GM12878 (cell line): ENCODE results near the gene PCP2. TPM values are rescaled to one million over a fixed set of nuclear protein-coding genes. Genes with fewer than 3 reads are reported as not detected.

Experiments used
- ATAC-seq: fragments of 200-7000 bp; cut with Tn5 transposase; 3 replicates; pipeline ENCODE4 v1.9.1; 2020; ENCODE audit warnings: mild to moderate bottlenecking, moderate library complexity
- BruUV-seq: library from RNA; stranded (reverse); fragments of 400-500 nt; replicated peaks from 2 replicates; lab custom pipeline; 2021; lab: Mats Ljungman, UMichigan
- CTCF ChIA-PET: fragments of 300-600 bp; sonication (Branson Sonifier 250); formaldehyde crosslinking; extraction: SDS; loops from one replicate; lab custom pipeline; 2021; ENCODE audit warnings: inconsistent platforms; lab: Yijun Ruan, JAX
- POLR2A ChIA-PET: fragments of 350-600 bp; formaldehyde crosslinking; extraction: SDS; loops from one replicate; lab custom pipeline; 2021; ENCODE audit warnings: inconsistent platforms; lab: Charles Lee
- RAD21 ChIA-PET: fragments of 300-600 bp; sonication (Branson Sonifier 250); formaldehyde crosslinking; loops from one replicate; lab custom pipeline; 2023; ENCODE audit warnings: antibody characterized with exemption; ENCODE audit not compliant: unreplicated experiment; lab: Charles Lee
- SMC1A ChIA-PET: fragments of 300-600 bp; sonication (Branson Sonifier 250); formaldehyde crosslinking; loops from one replicate; lab custom pipeline; 2023; ENCODE audit not compliant: unreplicated experiment, uncharacterized antibody; lab: Charles Lee
- DNase-seq: peaks from one replicate; pipeline ENCODE4 v3.0.0-alpha.2; 2011; ENCODE audit warnings: low read depth, low spot score
- FAIRE-seq: peaks from 3 replicates; lab custom pipeline; 2011; peaks lifted over from hg19 to GRCh38; lab: Jason Lieb, UNC
- H2AFZ ChIP-seq: 2 replicates; pipeline ENCODE4 v1.6.0; 2011; ENCODE audit warnings: low read depth, low read length, control low read depth; ENCODE audit not compliant: control insufficient read depth
- H3K27ac ChIP-seq: 2 replicates; pipeline ENCODE4 v1.5.1; 2011; ENCODE audit warnings: control low read depth; ENCODE audit not compliant: control insufficient read depth, insufficient read depth
- H3K27me3 ChIP-seq, 2 experiments: replicated peaks in 1 of 2; 2 replicates each; pipeline versions ENCODE4 v1.6.0 to v1.6.1; 2011; ENCODE audit warnings: low read length in 1 of 2; ENCODE audit not compliant: control insufficient read depth in 2 of 2, insufficient read depth in 2 of 2
- H3K36me3 ChIP-seq, 2 experiments: 2 replicates each; pipeline ENCODE4 v1.5.1; 2011; ENCODE audit warnings: low read length in 1 of 2; ENCODE audit not compliant: control insufficient read depth in 2 of 2, insufficient read depth in 2 of 2
- H3K4me1 ChIP-seq: 2 replicates; pipeline ENCODE4 v1.6.1; 2011; ENCODE audit warnings: mild to moderate bottlenecking, low read length, moderate library complexity, mixed read lengths; ENCODE audit not compliant: control insufficient read depth, insufficient read depth
- H3K4me2 ChIP-seq: 2 replicates; pipeline ENCODE4 v1.6.0; 2011; ENCODE audit warnings: control low read depth; ENCODE audit not compliant: control insufficient read depth, insufficient read depth
- H3K4me3 ChIP-seq: fragments of 200-600 bp; sonication (generic); 2 replicates; pipeline ENCODE4 v1.5.1; 2016
- H3K79me2 ChIP-seq: 2 replicates; pipeline ENCODE4 v1.6.0; 2011; ENCODE audit warnings: low read length; ENCODE audit not compliant: control insufficient read depth, insufficient read depth
- H3K9ac ChIP-seq: 2 replicates; pipeline ENCODE4 v1.8.0; 2011; ENCODE audit warnings: low read length, control low read depth, mixed read lengths; ENCODE audit not compliant: control insufficient read depth, insufficient read depth
- H3K9me3 ChIP-seq: replicated peaks from 3 replicates; pipeline ENCODE4 v1.5.1; 2011; ENCODE audit warnings: mild to moderate bottlenecking, low read length; ENCODE audit not compliant: control insufficient read depth, insufficient read depth
- H4K20me1 ChIP-seq: 2 replicates; pipeline ENCODE4 v1.6.0; 2011; ENCODE audit not compliant: control insufficient read depth, insufficient read depth
- BCL11A ChIP-seq: IDR thresholded peaks from 2 replicates; pipeline ENCODE4 v1.6.1; 2011; ENCODE audit warnings: low read depth, low read length
- CEBPB ChIP-seq, 2 experiments: fragments of 150-350 bp in 1 of 2; IDR thresholded peaks; 2 replicates each; pipeline ENCODE4 v1.6.1; 2012 to 2014; ENCODE audit warnings: low read depth in 2 of 2, low read length in 2 of 2, borderline replicate concordance in 1 of 2, inconsistent platforms in 1 of 2
- CREB1 ChIP-seq: IDR thresholded peaks from 2 replicates; pipeline ENCODE4 v1.6.1; 2012; ENCODE audit warnings: low read depth, mild to moderate bottlenecking, inconsistent platforms
- GABPA ChIP-seq: IDR thresholded peaks from 2 replicates; pipeline ENCODE4 v1.6.1; 2014; ENCODE audit warnings: antibody characterized with exemption, low read depth, mild to moderate bottlenecking, inconsistent platforms
- NFXL1 ChIP-seq: fragments of 450-650 bp; IDR thresholded peaks from 2 replicates; pipeline ENCODE4 v1.6.1; 2017; ENCODE audit warnings: antibody characterized with exemption, mild to moderate bottlenecking, borderline replicate concordance
- NR2C1 ChIP-seq: fragments of 450-650 bp; IDR thresholded peaks from 2 replicates; pipeline ENCODE4 v1.6.1; 2017; ENCODE audit warnings: antibody characterized with exemption, mild to moderate bottlenecking, moderate library complexity
- RFX5 ChIP-seq: IDR thresholded peaks from 2 replicates; pipeline ENCODE4 v1.6.1; 2011; ENCODE audit warnings: low read depth, low read length, improper control_type of control experiment
- TBL1XR1 ChIP-seq: IDR thresholded peaks from 2 replicates; pipeline ENCODE4 v1.6.1; 2012; ENCODE audit warnings: low read depth, low read length, improper control_type of control experiment
- YY1 ChIP-seq: IDR thresholded peaks from 2 replicates; pipeline ENCODE4 v1.6.1; 2011; ENCODE audit warnings: low read depth, mild to moderate bottlenecking, low read length
- WGBS: methylation state at CpG from one replicate; pipeline ENCODE4 v1.1.6; 2016; ENCODE audit warnings: low lambda C conversion rate; ENCODE audit not compliant: insufficient replicate concordance, insufficient coverage; ENCODE audit errors: missing lambda C conversion rate; 5-methylcytosine and 5-hydroxymethylcytosine counted together
- in situ Hi-C: fragments of 300-500 bp; cut with MboI; formaldehyde crosslinking; loops from 9 replicates; pipeline ENCODE4 v1.14.3; 2018; ENCODE audit warnings: mixed read lengths
- intact Hi-C: fragments of 100-400 bp; cut with micrococcal nuclease; formaldehyde crosslinking; loops from one replicate; pipeline ENCODE4 v1.14.2; 2022; ENCODE audit not compliant: unreplicated experiment
- polyA plus RNA-seq, 11 experiments: library from polyadenylated mRNA; depleted of rRNA in 4 of 11; unstranded in 6 of 11; stranded (reverse) in 5 of 11; fragments of >200 nt; fragmentation: Nextera tagmentation in 4 of 11; fragmentation: Illumina TruSeq in 1 of 11; extraction: Ambion mirVana in 4 of 11; extraction: Trizol in 1 of 11; gene quantifications; 1 replicate in 1 of 11; 2 replicates in 10 of 11; pipeline versions ENCODE4 v1.2.1 to v1.2.3, GENCODE V29; 2011 to 2016; ENCODE audit warnings: inconsistent platforms in 2 of 11, missing spikeins in 2 of 11, low read depth in 1 of 11
- total RNA-seq, 4 experiments: library from RNA; depleted of rRNA in 3 of 4; stranded (reverse); fragments of >200 nt in 3 of 4; fragmentation: Illumina TruSeq in 1 of 4; extraction: Trizol in 1 of 4; gene quantifications; 2 replicates each; pipeline versions ENCODE4 v1.2.1 to v1.2.3, GENCODE V29; 2013 to 2021

The PCP2 gene
- total and polyA plus RNA-seq, 10 of the 15 experiments (the other 5 are each of a cell fraction or from before 2014, with no cell fraction given), result 0.10 to 0.62 (median 0.31) TPM; not detected in 5

DNA sequence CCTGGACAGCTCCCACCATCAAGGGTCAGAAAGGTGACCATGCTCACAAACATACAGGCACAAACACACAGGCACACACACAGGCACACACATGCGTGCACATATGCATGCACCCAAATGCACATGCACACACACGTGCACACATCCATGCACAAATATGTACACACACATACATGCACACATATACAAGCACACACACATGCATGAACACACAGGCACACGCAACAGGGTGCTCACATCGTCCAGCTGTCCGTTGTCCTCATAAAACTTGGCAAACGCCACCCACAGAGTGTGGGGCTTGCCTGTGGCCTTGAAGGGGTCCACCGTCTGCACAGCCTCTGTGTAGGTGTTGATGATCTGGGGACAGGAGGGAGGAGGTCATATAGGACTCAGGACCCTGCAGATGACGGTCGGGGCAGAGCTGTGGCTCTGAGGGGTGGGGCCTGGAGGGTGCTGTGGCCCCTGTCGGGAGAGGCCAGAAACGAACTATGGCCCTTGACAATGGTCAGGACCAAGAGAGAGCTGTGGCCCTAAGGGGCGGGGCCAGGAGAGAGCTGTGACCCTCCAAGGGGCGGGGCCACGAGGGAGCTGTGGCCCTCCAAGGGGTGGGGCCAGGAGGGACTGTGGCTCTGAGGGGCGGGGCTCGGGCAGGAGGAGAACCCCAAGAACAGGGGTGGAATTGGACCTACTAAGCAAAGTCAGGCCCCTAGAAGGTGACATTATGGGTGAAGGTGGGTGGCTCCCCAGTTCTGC, 10.4 kb downstream of the PCP2 start:
- ATAC-seq (peak; percentile 73), DNase-seq (no peak)
- WGBS, result 82% methylated on average over 16 of the region's 16 CpGs
- Histone ChIP-seq H3K4me3 (no peak overlapping the region), H3K9ac (no peak overlapping the region), H3K27ac (no peak overlapping the region), H4K20me1 (no peaks in the 10 kb centered on the region), H3K9me3 (no peaks in the 10 kb centered on the region), H3K4me1 (peaks cover 1% of the 10 kb centered on the region), H3K79me2 (peaks cover 17% of the 10 kb centered on the region), H3K4me2 (no peak overlapping the region), H3K36me3 (peaks cover 7 to 25% of the 10 kb centered on the region in 2 experiments; a peak in 3 of 4 replicates), H2AFZ (no peak overlapping the region)
- ChIA-PET POLR2A (interaction anchor here (1.2 kb wide), 1 partner anchor 20 kb away, joined by 3 read pairs; no protein-coding TSS in a partner anchor), SMC1A (no interaction called here), RAD21 (no interaction called here), CTCF (no interaction called here)
- no TSS peak for BruUV-seq
- intact Hi-C loops, result no loop called here
- TF ChIP-seq TBL1XR1 (no peak), NFXL1 (no peak), BCL11A (no peak), CEBPB (IDR thresholded peaks at IDR 0.05; ENCODE audit: borderline replicate concordance in 1 of 2, low read depth in 2 of 2, low read length in 2 of 2) (no peak), NR2C1 (no peak), GABPA (no peak), CREB1 (no peak), RFX5 (no peak), YY1 (no peak)
- TF ChIP-seq, all 136 proteins: peak for 0
- in situ Hi-C loops, result no loop called here
- no peaks in the 10 kb centered on the region for H3K27me3 ChIP-seq
- FAIRE-seq, result no peak
